Activated CD4-positive, alpha-beta T cell treated with anti-CD3 and anti-CD28 coated beads, Interleukin-2, Interleukin-4, amounts not matched to agents 100 ng/mL and 50 ng/mL, durations not matched to agents 16 hours and 8 hours (primary cell): Measurements from ENCODE around the gene CDC37.
A peak's percentile ranks its signal among the peaks of the same experiment; 100 is the strongest.
"Not testable (repeated sequence)": the region's sequence is repeated elsewhere in the genome, so short reads cannot be mapped to it uniquely, and the experiment has no call there.

ENCODE experiments used
- DNase-seq: peaks from one replicate; pipeline ENCODE4 v3.0.0-alpha.2; 2020; ENCODE audit warnings: low spot score

CDC37 gene

GRCh38 chr19:10395003-10395402 is 8.3 kb downstream of the CDC37 start:
- DNase-seq: no peak

- DNase-seq: no peak
These were observed 10.2 kb downstream of the CDC37 start for GRCh38 chr19:10393137-10393536.

- DNase-seq: no peak
These were observed 11.2 kb downstream of the CDC37 start for GRCh38 chr19:10392120-10392519.

GRCh38 chr19:10390652-10391286 is 12.6 kb downstream of the CDC37 start:
- DNase-seq: peak; percentile 68

GRCh38 chr19:10389863-10390262 is 13.5 kb downstream of the CDC37 start:
- no peak for DNase-seq

GRCh38 chr19:10388957-10389356 is 14.4 kb downstream of the CDC37 start:
- peak; percentile 76 for DNase-seq

GRCh38 chr19:10384580-10384979 is 18.8 kb downstream of the CDC37 start:
- DNase-seq: no peak

GRCh38 chr19:10383223-10383499 is 20.2 kb downstream of the CDC37 start:
- DNase-seq: not testable (repeated sequence)

GRCh38 chr19:10380313-10381102 is 22.8 kb downstream of the CDC37 start, which contains the start of gene TYK2:
Gene TYK2, minus strand, starts transcription at chr19:10380572. Its CDS starts 2,166 bp downstream, at chr19:10378406.
- DNase-seq: peak; percentile 98

- no peak for DNase-seq
These were observed 23.4 kb downstream of the CDC37 start for GRCh38 chr19:10379880-10380312.

- DNase-seq: no peak
These were observed 25.2 kb downstream of the CDC37 start for GRCh38 chr19:10378124-10378523.

GRCh38 chr19:10377140-10377640 is 26.2 kb downstream of the CDC37 start:
- not testable (repeated sequence) for DNase-seq

- no peak for DNase-seq
These were observed 28.4 kb downstream of the CDC37 start for GRCh38 chr19:10374931-10375330.

- DNase-seq: no peak
These were observed 30.7 kb downstream of the CDC37 start for GRCh38 chr19:10372690-10373089.

GRCh38 chr19:10368101-10368803 is 35.1 kb downstream of the CDC37 start:
- DNase-seq: no peak

GRCh38 chr19:10366950-10367512 is 36.3 kb downstream of the CDC37 start:
- not testable (repeated sequence) for DNase-seq

GRCh38 chr19:10365518-10365917 is 37.8 kb downstream of the CDC37 start:
- no peak for DNase-seq

GRCh38 chr19:10364644-10365043 is 38.7 kb downstream of the CDC37 start:
- no peak for DNase-seq

GRCh38 chr19:10363789-10364281 is 39.5 kb downstream of the CDC37 start:
- DNase-seq: no peak

- DNase-seq: no peak
These were observed 41.1 kb downstream of the CDC37 start for GRCh38 chr19:10362259-10362658.

GRCh38 chr19:10361569-10362011 is 41.8 kb downstream of the CDC37 start:
- no peak for DNase-seq

- no peak for DNase-seq
These were observed 46.9 kb downstream of the CDC37 start for GRCh38 chr19:10356431-10356830.
